ENCODE measurements around the gene PDZRN4.

DNA sequence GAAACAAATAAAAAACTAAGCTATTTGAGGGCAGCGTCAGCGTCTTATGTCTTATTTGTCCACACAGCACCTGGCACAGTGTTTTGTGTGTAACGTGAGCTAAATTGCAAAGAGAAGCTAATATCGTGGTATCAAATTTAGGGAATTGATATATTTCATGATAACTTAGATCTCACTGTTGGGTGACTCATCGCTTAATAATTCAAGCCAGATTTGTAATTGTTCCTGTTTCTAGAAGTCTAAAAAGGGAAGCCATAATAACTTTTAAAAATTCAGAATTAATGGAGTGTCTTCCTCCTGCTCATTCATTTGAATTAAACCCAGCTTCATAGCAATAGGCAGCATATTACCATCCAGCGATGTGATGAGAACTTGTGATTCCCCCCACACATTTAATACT lies 214.7 kb downstream of the PDZRN4 start:
- TF ChIP-seq, protein P1, sequence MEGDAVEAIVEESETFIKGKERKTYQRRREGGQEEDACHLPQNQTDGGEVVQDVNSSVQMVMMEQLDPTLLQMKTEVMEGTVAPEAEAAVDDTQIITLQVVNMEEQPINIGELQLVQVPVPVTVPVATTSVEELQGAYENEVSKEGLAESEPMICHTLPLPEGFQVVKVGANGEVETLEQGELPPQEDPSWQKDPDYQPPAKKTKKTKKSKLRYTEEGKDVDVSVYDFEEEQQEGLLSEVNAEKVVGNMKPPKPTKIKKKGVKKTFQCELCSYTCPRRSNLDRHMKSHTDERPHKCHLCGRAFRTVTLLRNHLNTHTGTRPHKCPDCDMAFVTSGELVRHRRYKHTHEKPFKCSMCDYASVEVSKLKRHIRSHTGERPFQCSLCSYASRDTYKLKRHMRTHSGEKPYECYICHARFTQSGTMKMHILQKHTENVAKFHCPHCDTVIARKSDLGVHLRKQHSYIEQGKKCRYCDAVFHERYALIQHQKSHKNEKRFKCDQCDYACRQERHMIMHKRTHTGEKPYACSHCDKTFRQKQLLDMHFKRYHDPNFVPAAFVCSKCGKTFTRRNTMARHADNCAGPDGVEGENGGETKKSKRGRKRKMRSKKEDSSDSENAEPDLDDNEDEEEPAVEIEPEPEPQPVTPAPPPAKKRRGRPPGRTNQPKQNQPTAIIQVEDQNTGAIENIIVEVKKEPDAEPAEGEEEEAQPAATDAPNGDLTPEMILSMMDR (IDR thresholded peaks at IDR 0.05; ENCODE audit: insufficient read depth, low read length) = no peak
- TF ChIP-seq POLR2AphosphoS5 (IDR thresholded peaks at IDR 0.05; ENCODE audit: low read depth) = no peak
